Measurements from ENCODE around the gene BCAS3.
"Not testable (repeated sequence)": the region's sequence is repeated elsewhere in the genome, so short reads cannot be mapped to it uniquely, and the experiment has no call there.

The BCAS3 gene

DNA sequence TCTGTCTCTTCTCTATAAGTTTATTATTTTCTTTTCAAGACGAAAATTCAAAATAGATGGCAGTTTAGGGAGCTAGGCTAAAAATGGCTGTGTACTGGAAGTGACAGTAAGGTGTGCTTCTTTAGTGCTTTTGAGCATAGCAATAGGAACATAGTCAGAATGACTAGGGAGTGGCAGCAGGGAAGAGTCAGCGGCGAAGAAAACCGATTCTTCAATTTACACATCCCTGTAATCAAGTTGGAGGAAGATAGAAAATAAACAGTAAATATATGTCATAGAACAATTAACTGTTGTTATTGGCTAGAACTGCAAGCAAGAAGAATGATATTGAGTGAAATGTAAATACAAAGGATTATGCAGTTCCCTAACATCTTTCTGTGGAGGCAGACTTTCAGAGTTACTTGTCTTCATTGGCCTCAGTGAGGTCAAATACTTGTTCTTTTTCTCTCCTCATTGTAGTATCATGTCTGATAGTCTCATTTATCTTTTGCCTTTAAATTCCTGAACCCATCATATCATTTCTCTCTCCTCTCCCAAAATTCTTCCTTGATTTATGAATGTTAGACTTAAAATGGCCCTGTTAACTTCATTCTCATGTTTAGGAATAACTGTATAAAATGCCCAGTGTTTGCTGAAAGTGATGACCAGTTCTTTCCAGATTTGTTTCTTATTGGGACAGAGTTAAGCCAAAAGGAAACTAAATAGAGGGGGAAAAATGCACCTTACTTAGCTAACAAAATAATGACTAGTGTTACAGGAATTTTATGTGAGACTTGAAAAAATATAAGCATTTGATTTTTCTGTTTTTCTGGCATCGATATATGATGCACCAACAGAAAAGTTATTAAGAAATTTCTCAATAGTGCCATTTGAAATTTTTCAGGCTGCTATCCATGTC, 211.4 kb downstream of the BCAS3 start:
- DNase-seq: no peak

- no peak for DNase-seq
Measured at GRCh38 chr17:60891149-60891548, 213.5 kb downstream of the BCAS3 start.

DNA sequence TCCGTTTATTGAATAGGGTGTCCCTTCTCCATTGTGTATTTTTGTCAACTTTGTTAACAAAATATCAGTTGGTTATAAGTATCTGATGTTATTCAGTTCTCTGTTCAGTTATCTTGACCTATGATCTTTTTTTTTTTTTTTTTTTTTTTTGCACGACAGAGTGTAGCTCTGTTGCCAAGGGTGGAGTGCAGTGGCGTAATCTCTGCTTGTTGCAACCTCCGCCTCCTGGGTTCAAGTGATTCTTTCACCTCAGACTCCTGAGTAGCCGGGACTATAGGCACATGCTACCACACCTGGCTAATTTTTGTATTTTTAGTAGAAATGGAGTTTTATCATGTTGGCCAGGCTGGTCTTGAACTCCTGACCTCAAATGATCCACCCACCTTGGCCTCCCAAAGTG, 215.8 kb downstream of the BCAS3 start:
- no peak for DNase-seq

- DNase-seq: no peak
Measured at GRCh38 chr17:60896996-60897395, 219.3 kb downstream of the BCAS3 start.

GRCh38 chr17:60899115-60899514, 221.5 kb downstream of the BCAS3 start:
- DNase-seq: no peak

- DNase-seq: no peak
Measured at GRCh38 chr17:60900688-60901087, 223.0 kb downstream of the BCAS3 start.

GRCh38 chr17:60901242-60901641, 223.6 kb downstream of the BCAS3 start:
- no peak for DNase-seq

DNA sequence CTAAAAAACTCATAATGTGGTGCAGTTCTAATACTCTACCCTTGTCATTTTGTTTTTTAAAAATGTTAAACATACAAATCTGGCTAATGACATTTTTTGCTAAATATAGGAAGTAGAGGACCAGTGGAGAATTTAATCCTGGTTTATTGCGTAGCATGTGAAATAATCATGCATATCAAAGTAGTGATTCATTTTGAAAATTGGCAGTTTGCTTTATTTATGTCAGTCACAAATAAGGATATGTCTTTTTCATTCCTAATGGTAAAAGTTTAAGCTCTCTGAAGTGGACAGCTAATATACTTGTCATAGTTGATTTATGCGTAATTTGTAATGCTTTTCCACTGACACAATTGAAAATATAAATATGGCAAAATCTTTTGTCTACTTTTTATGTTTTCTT, 224.2 kb downstream of the BCAS3 start:
- no peak for DNase-seq

- no peak for DNase-seq
Measured at GRCh38 chr17:60902399-60902798, 224.7 kb downstream of the BCAS3 start.

GRCh38 chr17:60904582-60904981, 226.9 kb downstream of the BCAS3 start:
- DNase-seq: no peak

GRCh38 chr17:60905709-60906108, 228.1 kb downstream of the BCAS3 start:
- DNase-seq: no peak

- DNase-seq: no peak
Measured at GRCh38 chr17:60908324-60908723, 230.7 kb downstream of the BCAS3 start.

DNA sequence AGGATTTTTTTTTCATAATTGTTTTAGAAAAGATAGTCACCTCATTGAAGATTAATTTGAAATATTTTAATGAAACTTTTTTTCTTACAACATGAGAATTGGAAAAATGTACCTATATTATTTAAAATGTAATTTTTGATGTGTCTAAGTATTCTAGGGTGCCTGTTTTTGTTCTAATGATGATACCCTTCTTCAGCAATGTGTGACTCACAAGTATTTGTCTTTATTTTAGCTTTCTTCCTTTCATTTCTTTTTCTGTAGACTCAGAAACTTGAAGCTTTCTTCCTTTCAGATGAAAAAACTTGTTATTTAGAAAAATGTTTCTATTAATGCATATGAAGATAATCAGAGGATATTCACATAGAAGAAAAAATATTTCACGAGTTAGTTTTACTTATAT, 231.8 kb downstream of the BCAS3 start:
- DNase-seq: no peak

DNA sequence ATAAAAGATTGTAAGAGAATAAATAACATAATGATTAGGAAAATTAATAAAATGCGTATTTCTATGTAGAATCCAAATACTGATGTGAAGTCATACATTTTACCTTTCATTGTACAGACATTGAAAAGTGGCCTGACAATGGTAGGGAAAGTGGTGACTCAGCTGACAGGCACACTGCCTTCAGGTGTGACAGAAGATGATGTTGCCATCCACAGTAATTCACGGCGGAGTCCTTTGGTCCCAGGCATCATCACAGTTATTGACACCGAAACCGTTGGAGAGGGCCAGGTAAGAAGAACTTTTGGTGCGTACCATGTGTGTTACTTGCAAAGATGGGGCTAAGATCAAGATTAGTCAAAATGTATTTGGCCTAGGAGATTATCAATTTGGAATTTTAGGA, 232.8 kb downstream of the BCAS3 start:
- no peak for DNase-seq

- no peak for DNase-seq
Measured at GRCh38 chr17:60914078-60914477, 236.4 kb downstream of the BCAS3 start.

DNA sequence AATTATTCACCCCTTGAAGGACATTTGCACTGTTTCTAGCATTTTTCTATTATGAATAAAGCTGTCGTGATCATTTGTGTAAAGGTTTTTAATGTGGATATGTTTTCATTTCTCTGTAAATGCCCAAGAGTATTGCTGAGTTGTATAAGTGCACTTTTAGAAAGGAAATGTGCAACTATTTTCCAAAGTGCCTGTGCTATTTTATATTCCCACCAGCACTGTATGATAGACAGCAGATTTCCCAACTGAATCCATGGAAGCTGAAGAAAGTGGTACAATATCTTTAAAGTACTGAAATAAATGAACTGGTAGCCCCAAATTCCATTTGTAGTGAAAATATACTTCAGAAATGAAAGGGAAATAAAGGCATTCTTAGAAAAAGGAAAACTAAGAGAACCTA, 238.4 kb downstream of the BCAS3 start:
- DNase-seq: no peak

GRCh38 chr17:60920107-60920506, 242.5 kb downstream of the BCAS3 start:
- DNase-seq: no peak

DNA sequence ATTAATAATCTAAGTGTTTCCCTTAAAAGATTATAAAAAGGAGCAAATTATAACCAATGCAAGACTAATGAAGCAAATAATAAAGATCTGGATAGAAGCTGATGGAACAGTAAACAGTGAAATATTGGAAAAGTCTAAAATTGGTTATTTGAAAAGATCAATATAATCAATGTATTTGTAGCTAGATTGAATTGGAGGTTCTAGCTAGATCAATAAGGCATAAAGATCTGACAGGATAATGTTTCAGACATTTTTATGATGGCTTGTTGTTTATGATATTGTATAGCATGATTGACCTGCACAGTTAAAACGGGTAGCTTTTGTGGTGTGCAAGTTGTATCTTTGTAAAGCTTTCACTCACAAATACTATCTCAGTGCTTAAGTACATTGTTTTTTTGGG, 245.3 kb downstream of the BCAS3 start:
- no peak for DNase-seq

DNA sequence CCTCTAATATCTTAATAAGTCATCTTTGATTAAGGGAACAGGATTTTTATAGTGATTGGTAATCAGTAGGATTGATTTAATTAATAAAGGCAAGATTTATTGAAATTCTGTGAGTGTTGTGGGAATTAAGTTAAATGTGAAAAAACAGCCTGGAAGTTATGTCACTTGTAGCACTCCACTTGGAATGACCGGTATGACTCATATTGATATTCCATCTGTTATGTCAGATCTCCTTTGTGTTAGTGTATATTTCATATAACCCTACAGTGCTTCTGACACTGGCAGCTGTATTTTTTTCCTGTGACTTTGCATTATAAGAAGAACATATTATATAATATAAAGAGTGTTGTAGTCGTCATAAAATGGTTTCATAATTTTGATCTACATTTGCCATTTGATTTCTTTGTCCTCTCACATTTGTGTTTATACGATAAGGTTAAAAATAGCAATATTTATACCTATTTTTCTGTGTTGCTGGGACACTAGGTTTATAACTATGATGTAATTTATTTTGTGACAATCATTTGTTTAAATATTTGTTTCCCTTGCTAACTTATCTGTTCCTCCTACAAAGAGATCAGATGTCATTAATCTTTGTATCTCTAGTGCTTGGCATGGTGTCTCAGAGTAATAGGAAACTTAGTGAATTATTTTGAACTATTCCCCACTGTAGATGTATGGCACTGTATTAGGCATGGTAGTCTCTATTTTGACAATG, 249.0 kb downstream of the BCAS3 start:
- no peak for DNase-seq

DNA sequence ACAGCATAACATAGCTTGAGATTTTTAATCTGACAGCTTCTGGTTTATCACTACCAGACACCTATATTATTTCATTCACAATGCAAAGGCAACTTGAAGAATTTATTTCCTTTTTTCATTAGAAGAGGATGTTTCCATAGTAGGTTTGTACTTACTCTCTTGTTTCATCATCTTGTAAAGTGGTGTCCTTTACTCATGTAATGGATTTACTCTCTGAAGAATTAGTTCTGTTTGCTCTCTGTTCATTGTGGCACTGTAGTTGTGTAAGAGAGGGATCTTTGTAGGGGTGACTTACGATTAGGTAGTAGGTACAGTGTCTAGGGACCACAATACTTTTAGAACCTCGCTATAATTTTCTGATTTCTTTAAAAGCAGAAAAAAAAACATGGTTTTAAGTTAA, 256.1 kb downstream of the BCAS3 start:
- no peak for DNase-seq

- no peak for DNase-seq
Measured at GRCh38 chr17:60934723-60935122, 257.1 kb downstream of the BCAS3 start.

- DNase-seq: not testable (repeated sequence)
Measured at GRCh38 chr17:60935991-60936390, 258.3 kb downstream of the BCAS3 start.

DNA sequence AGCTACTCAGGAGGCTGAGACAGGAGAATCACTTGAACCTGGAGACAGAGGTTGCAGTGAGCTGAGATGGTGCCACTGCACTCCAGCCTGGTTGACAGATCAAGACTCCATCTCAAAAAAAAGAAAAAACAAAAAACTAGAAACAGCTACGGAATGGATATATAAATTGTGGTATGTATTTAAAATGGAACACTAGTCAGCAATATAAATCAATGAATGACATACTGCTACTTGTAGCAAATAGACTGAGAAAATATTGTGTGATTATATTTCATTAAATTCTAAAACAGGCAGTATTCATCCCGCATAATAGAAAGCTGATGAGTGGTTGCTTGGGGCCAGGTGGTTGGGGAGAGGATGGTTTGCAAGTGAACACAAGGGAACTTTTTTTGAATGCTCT, 261.7 kb downstream of the BCAS3 start:
- no peak for DNase-seq

- DNase-seq: no peak
Measured at GRCh38 chr17:60941028-60941427, 263.4 kb downstream of the BCAS3 start.
